Suppressor macrophage treated with lipopolysaccharide for 4 hours (primary cell): ENCODE measurements around the gene DES.
"Not testable (repeated sequence)": the region's sequence is repeated elsewhere in the genome, so short reads cannot be mapped to it uniquely, and the experiment has no call there.

ENCODE experiments used
- DNase-seq: peaks from one replicate; pipeline ENCODE4 v3.0.0-alpha.2; 2020

DES gene

DNA sequence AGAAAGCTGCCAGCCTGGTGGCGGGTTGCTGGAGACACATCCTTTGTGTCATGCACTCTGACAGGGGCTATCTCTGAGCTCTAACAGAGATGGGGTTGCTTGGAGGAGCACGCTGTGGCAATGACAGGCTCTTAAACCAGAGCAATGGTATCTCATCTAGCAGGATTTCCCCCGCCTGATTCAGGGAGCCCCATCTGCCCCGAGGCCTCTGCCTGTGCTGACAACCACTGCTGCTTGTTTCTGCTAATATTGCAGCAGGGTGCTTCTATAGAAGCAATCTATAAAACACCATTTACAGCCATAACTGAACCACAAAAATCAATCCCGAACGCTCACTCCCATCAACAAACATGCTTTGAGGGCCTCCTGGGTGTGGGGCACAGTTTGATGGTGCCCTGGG lies 17.6 kb upstream of the DES start:
- DNase-seq, result no peak

DNA sequence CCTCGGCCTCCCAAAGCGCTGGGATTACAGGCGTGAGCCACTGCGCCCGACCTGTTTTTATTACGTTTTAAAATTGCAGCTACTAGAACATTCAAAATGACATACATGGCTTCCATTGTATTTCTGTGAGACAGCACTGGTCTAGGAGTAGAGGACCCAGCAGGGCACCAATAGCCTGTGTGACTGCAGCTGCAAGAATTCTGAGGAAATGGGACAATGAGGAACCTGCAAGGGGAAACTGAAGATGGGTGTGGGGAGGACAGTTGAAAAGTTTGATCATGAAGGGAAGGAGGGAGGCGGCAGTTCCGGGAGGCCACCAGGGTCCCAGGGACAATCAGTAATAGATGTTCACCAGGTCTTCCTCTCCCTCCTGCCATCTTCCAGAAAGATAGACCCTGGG lies 16.6 kb upstream of the DES start:
- peak; percentile 18 for DNase-seq

DNA sequence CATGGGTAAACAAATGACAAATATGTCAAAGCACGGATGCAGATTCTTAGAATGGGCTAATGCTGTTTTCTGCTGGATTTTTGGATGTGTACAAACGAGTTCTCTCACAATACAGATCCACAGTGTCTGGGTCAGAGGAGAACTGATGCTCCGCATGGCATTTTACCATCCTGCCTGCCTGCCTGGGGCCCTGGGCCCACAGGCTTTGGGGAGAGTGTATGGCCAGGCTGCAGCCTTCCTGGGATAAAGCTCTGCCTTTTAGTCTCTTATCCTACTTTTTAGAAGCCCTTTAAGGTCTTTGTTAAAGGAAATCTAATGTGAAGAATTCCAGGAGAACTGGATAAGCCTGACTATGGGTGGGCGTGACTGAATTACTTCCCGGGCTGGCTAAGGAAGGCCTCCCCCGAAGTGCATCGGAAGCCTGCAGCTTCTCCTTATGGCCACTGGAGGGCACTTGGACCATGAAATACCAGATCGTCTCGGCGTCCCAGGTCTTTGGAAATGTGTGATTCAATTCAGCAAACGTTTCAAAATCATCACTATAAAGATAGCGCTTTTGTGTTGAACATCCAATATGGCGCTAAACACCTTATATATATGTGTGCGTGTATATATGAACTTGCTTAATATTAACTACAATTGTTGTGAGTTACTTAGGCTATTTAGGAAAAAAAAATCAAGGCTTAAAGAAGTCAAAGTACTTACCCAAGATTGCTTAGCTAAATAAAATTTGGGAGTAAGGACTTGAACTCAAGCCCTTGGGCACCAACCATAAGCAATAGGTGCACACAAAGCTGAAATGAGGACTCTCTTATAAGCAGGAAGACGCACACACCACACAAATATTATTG lies 15.3 kb upstream of the DES start:
- DNase-seq, result peak; percentile 84

DNA sequence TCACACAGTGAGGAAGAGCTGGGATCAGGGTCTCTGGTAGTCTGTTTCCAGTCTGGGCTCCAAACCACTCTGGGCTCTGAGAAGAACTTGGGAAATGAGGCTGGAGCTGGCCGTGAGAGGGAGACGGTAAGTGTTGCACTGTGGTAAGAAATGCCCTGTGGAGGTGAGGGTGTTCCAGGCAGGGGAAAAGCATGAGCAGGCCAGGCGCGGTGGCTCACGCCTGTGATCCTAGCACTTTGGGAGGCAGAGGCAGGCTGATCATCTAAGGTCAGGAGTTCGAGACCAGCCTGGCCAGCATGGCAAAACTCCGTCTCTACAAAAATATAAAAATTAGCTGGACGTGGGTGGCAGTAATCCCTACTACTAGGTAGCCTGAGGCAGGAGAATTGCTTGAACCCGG lies 14.3 kb upstream of the DES start:
- no peak for DNase-seq

DNA sequence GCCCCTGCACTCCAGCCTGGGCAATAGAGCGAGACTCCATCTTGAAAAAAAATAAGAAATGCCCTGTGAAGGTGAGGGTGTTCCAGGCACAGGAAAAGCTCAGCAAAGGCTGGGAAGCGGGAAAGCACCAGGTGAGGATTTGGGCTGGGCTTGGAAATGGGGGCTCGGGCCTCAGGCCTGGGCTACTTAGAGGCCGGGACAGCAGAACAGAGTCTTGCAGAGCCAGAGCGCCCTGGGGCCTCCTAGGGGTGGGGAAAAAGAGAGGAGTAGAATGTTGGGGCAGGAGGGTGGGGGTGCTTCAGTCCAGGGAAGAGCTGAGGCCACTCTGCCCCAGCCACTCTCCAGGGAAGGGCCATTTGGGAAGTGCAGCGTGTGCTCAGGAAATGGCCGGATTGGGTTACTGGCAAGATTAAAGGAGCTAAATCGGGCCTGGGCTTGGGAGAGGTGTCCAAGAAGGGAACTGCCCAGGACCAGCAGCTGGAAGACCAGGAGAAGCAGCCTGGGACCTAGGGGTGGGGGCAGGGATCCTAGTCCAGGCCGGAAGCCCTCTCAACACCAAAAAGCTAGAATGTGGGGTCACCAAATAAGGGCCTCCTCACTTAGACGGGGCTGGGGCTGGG lies 13.8 kb upstream of the DES start:
- DNase-seq, result no peak

DNA sequence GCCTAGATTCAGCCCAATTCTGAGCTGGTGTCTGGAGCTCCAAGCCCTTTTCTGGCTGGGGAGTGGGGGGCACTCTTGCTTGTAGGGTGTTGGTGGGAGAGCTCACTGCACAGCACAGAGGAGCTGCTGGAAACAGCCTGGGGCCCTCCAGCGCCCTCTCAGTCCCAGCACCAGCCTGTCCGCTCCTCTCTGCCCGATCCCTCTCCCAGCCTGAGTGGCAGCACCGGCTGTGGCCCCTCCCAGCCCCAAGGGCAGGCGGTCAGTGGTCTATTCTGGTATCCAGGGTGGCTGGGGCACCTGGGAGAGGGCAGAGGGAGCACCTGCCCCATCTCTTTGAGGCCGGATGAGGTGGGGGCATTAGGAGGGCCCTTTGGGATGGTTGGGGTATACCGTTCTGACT lies 13.2 kb upstream of the DES start:
- no peak for DNase-seq

DNA sequence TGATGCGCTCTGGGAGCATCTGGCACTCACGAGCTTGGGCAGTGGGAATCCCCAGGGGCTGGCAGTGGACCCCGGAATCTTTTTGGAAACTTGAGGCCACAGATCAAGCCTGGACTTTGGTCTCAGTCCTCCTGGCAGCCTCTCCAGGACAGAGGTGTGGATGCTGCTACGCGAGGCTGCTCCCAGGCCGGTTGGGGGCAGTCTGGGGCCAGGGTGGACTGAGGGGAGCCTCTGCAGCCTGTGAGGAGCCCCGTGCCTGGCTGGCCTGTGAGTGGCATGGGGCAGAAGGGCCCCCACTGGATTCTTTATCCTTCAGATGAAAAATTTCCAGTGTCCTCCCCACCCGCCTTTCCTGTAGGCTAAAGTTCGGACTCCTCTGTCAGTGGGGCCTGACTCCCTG lies 12.7 kb upstream of the DES start:
- no peak for DNase-seq

DNA sequence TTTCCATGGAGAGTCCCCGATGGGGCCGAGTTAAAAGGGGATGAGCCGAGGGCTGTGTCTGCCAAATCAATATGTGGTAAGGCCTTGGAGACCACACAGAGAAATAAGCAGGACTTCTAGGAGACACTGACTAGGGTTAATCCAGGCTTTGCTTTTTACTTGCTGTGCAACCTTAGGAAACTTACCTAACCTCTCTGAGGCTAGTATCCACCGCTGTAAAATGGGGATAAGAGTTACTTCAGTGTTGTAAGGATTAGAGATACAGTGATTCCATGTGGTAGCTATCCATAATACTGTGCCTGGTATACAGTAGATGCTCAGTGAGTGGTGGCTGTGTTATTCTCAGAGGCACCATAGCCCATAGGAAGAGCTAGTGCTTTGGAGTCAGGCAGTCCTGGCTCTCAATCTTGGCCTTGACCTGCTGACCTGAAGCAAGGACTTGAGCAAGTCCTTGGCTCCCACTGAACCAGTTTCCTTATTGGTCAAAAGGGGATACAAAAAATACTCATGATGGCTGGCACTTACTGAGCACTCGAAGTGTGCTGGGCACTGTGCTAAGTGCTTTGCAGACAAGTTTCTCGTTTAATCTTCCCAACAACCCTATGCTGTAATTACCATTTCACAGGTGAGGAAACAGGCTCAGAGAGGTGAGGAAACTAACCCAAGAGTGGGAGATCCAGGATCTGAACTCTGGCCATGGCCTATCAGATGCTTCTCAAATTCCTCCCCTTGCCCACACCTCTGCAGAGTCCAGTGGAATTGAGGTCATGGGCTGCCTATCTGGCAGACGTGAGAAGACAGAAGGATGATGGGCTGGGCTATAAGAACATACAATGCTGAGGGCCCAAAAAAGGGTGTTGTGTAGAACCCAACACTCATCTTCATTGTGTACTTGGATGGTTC lies 12.0 kb upstream of the DES start:
- no peak for DNase-seq

DNA sequence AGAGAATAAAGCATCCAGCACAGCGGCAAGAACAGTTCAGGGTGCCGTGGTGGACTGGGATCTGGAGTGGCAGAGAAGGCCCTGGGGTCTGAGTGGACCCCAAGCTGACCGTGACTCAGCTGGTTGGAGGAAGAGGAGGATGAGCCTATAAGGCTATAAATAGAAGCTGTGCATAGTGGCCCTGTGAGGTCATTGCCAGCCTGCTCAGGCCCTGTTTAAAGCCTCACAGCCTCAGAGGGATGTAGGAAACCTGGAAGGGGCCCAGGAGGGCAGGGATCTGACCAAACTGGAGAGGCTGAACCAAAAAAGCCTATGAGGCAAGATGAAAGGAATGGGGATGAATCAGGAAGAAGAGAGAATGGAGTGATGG lies 11.3 kb upstream of the DES start:
- DNase-seq, result no peak

DNA sequence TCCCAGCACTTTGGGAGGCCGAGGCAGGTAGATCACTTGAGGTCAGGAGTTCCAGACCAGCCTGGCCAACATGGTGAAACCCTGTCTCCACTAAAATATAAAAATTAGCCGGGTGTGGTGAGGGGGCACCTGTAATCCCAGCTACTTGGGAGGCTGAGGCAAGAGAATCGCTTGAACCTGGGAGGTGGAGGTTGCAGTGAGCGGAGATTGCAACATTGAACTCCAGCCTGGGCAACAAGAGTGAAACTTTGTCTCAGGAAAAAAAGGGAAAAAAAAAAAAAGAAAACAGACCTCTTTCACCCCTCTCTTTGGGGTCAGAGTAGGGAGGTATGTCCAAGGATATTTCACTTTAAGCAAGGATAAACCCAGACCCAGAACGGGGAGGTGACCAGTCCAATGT lies 10.8 kb upstream of the DES start:
- DNase-seq, result not testable (repeated sequence)

DNA sequence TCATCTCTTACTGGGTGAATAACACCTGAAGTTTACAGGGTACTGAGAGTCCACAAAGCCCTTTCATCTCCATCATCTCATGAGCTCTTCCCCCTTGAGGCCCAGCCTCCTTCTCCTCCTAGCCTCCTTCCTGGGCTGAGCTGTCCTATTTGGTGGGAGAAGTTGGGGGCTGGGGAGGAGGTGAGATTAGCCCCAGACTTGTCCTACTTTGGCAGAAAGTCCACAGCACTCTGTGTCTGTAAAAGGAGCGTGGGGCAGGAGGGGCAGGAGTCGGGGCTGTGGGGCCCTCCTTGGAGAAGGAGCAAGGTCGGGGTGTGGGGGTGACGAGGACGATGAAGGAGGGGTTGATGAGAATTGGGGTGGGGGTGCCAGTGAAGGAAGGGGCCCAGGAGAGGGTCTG lies 10.0 kb upstream of the DES start:
- no peak for DNase-seq

DNA sequence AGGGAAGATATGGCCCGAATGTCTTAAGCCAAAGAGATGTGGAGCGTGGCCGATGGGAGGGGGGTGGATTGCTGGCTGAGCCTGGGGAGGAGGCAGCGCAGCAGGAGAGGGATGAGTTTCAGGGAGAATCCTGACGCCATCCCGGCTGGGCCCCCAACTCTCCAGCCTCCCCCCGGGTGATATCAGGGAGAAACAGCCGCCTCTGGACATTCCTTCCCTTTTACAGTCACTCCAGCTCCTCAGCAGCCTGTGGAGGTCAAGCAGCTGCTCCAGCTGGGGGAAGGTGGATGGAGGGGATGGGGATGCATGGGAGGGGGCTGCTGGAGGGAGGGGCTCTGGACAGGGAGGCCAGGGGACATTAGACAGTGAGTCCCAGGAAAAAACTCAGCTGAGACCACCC lies 9.5 kb upstream of the DES start:
- DNase-seq, result no peak

DNA sequence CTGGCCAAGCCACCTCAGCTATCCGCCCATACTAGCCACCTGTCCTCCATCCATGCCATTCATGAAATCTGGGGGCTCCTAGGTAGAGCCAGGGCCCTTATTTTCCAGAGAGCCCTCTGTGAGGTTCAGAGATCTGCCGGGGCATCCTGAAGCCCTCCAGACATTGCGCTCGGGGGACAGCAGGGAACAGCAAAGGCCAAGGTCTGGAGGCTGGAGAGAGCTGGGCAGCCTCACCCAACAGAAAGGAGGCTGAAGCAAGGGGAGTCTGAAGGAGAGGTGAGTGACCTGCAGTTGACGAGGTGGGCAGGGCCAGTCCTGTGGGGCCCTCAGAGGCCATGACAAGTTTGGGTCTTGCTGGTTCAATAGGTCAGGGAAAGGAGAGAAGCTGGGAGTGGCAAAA lies 8.6 kb upstream of the DES start:
- DNase-seq, result no peak

DNA sequence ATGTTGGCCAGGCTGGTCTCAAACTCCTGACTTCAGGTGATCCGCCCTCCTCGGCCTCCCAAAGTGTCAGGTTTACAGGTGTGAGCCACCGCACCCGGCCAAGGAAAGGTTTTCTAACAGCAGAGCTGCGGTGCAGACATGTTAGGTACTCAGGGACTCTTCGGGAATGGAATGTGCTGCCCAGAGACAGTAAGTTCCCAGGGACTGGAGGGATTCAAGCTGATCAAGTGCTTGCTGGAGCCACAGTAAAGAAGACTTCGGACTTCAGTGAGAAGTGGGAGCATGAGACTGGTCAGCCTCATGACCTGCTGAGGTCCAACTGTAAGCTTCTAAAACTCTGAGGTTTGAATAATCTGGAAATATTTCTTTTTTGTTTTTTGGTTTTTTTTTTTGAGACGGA lies 7.8 kb upstream of the DES start:
- no peak for DNase-seq

DNA sequence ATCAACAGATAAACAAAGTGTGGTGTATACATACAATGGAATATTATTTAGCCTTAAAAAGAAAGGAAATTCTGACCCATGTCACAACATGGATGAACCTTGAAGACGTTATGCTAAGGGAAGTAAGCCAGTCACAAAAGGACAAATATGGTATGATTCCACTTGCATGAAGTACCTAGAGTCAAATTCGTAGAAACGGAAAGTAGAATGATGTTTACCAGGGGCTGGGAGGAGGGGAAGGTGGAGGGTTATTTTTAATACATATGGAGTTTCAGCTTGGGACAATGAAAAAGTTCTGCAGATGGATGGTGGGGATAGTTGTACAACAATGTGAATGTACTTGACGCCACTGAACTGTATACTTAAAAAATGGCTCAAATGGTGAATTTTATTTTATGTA lies 3.3 kb upstream of the DES start:
- no peak for DNase-seq

DNA sequence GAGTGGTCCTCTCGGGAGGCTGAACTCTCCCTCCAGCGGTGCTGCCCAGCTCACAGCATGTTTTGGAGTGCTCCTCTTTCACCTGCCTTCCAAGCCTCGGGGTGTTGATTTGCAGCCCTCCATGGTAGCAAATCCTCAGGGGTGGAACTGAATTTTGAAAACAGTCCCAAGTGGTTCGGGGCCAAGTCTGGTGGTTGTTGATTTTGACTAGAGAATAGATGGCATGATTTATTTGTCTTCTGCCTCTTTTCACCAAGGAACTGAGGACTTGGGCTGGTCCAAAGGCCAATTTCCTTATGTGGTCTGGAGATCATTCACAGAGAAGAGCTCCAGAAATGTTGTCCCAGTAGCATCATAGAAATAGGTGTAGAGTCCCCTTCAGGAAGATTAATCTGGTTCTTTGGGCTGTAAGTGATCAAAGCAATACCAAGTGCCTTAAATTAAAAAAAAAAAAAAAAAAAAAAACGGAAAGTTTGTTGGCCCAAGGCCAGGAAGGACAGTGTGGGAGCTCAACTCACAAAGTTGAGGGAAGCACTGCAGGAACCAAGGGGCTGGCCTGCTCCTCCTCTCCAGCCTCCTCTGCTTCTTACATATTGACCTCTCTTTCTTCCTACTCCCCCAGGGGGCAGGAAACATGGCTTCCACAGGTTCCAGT lies 2.5 kb upstream of the DES start:
- DNase-seq, result no peak

DNA sequence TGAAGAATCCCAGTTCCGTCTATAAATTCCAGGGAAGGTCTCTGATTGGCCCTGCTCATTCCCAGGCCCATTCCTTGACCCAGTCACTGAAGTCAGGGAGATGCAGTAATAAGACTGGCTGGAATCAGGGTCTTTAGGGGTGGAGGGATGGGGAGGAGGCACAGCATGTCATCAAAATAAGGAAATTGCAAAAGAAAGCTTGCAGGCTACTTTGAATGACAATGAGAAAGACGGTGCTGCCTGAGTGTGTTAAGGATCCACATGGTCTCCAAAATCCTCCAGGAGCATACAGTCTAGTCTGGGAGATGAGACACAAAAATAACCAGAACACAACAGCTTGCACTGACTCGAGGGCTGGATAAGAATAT lies 2.0 kb upstream of the DES start:
- DNase-seq, result no peak

DNA sequence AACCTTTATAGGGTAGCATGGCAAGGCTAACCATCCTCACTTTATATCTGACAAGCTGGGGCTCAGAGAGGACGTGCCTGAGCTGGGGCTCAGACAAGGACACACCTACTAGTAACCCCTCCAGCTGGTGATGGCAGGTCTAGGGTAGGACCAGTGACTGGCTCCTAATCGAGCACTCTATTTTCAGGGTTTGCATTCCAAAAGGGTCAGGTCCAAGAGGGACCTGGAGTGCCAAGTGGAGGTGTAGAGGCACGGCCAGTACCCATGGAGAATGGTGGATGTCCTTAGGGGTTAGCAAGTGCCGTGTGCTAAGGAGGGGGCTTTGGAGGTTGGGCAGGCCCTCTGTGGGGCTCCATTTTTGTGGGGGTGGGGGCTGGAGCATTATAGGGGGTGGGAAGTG lies 1.2 kb upstream of the DES start:
- no peak for DNase-seq

DNA sequence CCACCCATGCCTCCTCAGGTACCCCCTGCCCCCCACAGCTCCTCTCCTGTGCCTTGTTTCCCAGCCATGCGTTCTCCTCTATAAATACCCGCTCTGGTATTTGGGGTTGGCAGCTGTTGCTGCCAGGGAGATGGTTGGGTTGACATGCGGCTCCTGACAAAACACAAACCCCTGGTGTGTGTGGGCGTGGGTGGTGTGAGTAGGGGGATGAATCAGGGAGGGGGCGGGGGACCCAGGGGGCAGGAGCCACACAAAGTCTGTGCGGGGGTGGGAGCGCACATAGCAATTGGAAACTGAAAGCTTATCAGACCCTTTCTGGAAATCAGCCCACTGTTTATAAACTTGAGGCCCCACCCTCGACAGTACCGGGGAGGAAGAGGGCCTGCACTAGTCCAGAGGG lies 803 bp upstream of the DES start:
- no peak for DNase-seq

DNA sequence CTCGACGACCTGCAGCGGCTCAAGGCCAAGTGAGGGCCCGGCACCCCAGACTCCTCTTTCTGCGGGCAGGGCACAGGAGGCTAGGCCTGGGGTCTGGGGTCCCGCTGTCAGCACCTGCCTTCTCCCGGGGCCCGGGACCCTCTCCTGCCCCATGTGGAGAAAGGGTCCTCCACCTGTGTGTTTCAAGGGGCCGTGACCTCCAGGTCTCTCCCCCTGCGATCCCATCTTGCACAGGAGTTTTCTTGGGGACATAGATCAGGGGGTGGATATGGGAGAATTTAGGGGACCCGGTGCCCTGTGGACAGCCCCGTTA lies 791 bp downstream of the DES start:
- DNase-seq, result no peak

DNA sequence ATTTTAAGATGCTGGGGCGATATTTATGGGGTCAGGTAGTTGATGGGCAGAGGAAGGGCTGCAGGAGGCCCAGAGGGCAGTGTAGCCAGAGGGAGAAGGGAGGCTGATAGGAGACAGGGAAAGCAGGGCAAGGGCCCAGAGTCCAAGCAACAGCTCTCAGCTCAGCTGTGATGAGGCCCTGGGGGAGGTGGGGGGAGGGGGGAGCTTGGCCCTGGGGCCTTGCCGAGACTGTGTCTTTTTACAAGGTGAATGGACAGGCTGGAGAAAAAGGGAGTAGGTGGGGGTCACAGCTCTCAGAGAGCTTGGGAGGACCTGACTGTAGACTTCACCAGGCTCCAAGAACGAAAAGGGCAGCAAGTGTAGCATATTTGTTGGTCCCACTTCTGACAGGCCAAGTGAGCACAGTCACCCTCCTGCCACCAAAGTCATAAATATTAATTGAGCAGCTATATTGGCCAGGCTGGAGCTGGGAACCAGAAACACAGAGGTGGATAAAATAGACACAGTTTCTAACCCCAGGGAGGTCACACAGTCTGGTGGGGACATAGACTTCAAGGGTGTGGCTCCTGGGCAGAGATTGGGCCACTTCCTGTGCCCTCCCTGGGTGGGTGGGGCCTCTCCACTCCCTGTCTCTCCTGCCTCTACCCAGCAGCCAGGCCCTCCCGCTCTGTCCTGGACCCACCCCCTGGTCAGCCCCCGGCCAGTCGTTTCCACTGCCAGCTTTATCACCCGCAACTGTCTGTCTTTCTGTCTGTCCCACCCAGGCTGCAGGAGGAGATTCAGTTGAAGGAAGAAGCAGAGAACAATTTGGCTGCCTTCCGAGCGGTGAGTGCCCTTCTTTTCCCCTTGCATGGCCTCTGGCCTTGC lies 1.4 kb downstream of the DES start:
- peak; percentile 9 for DNase-seq

DNA sequence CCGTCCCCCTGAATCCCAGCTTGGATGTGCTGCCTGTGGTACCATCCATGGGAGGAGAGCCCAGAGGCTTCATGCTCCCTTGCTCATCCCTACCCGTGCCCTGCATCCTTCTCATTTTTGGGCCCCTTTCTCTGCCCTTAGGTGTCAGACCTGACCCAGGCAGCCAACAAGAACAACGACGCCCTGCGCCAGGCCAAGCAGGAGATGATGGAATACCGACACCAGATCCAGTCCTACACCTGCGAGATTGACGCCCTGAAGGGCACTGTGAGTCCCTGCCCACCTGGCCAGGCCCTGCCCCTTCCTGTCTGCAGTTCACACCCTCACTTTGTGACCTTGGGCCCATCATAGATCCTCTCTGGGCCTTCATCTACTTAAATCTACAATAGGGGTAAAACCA lies 2.5 kb downstream of the DES start:
- no peak for DNase-seq

DNA sequence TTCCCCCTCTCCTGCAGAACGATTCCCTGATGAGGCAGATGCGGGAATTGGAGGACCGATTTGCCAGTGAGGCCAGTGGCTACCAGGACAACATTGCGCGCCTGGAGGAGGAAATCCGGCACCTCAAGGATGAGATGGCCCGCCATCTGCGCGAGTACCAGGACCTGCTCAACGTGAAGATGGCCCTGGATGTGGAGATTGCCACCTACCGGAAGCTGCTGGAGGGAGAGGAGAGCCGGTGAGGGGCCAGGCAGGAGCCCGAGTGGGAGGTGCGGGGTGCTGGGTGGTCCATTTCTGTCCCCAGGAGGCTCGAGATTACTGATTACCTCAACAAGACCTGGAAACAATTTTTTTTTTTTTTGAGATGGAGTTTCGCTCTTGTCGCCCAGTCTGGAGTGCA lies 3.1 kb downstream of the DES start:
- no peak for DNase-seq
